Globus pallidus (tissue), 1 donor: Measurements from ENCODE around the gene ANKRD36B.
"Not testable (repeated sequence)": the region's sequence is repeated elsewhere in the genome, so short reads cannot be mapped to it uniquely, and the experiment has no call there.

ENCODE experiments used
- DNase-seq: peaks from one replicate; pipeline ENCODE4 v3.0.0-alpha.2; 2015; ENCODE audit warnings: low spot score

The ANKRD36B gene

GRCh38 chr2:97589598-97590510, at the start of gene ANKRD36B:
Gene ANKRD36B (minus strand): TSS chr2:97589877. CDS start chr2:97589685, 192 bp downstream.
- peak; percentile 20 for DNase-seq

GRCh38 chr2:97626049-97626430, 36.4 kb upstream of the ANKRD36B start:
- DNase-seq, result not testable (repeated sequence)

- not testable (repeated sequence) for DNase-seq
These were observed 35.8 kb upstream of the ANKRD36B start for GRCh38 chr2:97625354-97626048.

DNA sequence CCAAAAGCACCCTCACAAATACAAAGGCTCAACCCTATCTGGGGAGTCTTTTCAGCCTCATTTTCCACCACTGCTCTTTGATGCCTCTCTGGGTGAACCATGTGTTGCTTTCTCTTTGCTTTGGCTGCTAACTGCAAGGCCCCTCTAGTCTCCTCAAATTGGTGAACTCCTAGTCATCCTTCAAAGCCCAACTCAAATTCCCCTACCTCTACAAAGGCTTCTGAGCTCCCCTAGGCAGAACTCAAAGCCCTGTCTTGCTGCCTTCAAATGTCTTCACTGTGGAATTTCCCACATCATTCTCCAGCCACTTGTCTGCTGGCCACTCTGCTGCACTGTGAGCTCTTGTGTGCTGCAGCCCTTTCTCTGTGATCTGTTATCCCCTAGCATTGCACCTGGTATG, 33.3 kb upstream of the ANKRD36B start:
- DNase-seq, result not testable (repeated sequence)

DNA sequence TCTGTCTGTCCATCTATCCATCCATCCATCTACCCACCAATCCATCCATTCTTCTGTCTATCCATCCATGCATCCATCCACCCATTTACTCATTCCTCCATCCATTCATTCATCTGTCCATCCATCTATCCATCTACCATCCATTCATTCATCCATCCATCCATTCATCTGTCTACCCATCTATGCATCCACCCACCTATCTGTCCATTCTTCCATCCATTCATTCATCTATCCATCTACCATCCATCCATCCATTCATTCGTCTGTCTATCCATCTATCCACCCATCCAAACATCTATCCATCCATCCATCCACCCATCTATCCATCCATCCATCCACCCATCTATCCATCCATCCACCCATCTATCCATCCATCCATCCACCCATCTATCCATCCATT, 30.8 kb upstream of the ANKRD36B start:
- DNase-seq, result not testable (repeated sequence)

DNA sequence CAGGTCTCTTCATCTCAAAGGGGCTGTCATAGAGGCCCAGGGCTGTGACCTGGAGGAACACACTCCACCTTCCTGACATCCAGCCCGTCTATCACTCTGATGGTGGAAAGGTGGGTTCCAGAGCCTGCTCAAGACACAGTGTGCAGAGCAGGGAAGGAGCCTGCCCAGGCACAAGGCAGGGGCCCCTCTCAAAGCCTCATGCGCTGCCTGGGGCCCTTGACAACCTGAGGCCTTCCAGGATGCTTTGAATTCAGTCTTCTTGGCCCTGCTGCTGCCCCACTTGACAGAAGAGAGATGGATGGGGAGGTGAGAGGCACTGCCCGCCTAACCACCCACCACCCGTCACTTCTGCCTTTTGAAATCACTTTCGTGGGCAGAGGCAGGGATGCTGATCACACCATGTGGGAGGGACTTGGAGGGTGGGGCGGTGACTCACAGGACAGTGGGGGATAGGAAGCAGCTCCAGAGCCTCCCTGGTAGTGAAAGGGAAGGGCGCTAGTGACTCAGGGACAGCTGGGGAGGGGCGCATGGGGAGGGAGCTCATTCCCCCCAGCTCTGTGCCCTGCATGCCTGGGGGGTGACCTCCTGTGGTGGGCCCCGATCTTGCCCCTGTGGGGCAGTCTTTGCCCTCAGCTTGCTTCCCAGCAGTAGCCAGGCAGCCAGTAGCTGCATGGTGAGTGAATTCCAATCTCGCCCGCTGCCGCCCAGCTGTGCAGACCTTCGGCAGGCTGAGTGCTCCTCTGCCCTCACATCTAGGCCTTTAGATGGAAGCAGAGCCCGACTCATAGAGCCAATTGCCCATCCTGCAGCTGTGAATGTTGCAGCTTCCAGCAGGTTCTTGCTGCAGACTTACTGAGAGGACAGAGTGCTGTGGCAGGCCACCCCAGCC, 29.5 kb upstream of the ANKRD36B start:
- DNase-seq, result peak; percentile 26

DNA sequence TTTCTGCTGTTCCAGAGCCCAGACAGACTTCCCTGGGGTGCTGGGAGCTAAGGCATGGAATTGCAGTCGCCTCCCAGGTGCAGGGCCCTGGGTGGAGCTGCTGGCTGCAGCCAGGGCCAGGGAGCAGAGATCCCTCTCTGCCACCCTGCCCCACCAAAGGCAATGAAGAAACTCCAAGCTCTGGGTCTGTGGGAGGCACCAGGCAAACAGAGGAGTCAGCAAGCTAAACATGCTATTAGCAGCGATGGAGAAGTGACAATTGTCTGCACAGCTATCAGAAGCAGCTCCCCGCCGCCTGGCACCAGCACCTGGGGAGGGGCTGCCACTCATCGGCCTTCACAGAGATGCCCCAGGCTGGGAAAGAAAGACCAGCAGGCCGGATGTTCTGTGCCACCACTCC, 28.2 kb upstream of the ANKRD36B start:
- DNase-seq, result no peak

DNA sequence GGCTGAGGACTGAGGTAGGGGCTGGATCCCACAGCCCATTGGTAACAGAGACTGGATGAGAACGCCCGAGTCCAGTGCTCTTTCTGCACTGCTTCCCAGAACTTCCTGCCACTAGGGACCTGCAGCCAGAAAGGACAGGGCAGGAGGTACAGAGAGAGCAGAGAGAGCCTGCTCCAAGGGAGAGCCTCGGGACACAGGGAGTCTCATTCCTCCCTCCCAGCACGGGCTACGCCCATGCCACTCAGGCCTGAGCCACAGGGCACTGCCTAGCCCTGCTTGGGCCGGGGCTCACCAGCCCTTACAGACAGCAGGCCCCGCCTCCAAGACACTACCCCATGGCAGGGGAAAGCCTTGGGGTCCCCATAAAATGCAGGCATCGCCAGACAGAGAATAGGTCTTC, 26.1 kb upstream of the ANKRD36B start:
- not testable (repeated sequence) for DNase-seq

GRCh38 chr2:97611895-97612294, 22.2 kb upstream of the ANKRD36B start:
- not testable (repeated sequence) for DNase-seq

DNA sequence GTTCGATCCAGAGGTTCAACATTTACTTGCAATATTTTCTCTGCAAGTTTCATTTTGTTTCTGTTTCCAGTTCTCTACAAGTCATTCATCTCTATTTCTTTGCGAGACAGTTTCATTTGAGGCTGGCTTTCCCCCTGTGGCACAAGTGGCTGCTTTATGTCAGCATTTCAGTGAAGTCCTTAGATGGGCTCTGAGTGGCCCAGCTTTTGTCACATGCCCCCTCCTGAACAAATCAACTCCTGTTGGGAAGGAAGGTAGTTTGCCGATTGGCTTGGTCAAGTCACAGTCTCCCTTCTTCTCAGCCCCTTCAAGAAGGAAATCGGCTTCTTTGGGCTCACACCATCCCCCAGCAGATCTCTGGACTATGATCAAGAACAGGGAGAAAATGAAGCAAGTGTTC, 19.1 kb upstream of the ANKRD36B start:
- DNase-seq, result not testable (repeated sequence)

GRCh38 chr2:97605524-97606339, 16.1 kb upstream of the ANKRD36B start:
- peak; percentile 38 for DNase-seq

DNA sequence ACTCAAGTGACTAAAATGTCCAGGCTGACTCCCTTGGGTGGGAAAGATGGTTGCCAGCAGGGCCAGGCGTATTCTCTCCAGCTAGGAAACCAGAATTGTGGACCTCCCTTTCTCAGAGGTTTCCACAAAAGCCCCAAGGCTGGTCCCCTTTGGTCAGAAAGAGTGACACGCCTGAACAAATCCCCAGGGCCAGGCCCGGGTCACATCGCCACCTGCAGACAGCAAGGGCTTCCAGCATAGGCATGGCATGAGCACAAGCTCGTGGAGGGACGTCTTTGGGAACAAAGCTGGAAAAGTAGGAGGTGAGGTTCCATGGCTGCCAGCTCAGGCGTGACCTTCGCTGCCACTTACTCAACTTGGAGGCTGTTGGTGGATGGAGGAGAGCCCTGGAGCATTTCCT, 15.4 kb upstream of the ANKRD36B start:
- DNase-seq, result not testable (repeated sequence)

DNA sequence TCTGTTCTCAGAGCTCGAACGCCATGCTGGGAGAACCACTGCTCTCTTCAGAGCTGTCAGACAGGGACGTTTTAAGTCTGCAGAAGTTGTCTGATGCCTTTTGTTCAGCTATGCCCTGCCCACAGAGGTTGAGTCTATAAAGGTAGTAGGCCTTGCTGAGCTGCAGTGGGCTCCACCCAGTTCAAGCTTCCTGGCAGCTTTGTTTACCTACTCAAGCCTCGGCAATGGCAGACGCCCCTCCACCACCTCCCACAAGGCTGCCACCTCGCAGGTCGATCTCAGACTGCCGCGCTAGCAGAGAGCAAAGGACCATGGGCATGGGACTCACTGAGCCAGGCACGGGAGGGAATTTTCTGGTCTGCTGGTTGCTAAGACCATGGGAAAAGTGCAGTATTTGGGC, 11.9 kb upstream of the ANKRD36B start:
- not testable (repeated sequence) for DNase-seq

GRCh38 chr2:97596180-97596579, 6.5 kb upstream of the ANKRD36B start:
- DNase-seq, result not testable (repeated sequence)

GRCh38 chr2:97593520-97593919, 3.8 kb upstream of the ANKRD36B start:
- not testable (repeated sequence) for DNase-seq

GRCh38 chr2:97590515-97591394, 1.1 kb upstream of the ANKRD36B start:
- peak; percentile 90 for DNase-seq

DNA sequence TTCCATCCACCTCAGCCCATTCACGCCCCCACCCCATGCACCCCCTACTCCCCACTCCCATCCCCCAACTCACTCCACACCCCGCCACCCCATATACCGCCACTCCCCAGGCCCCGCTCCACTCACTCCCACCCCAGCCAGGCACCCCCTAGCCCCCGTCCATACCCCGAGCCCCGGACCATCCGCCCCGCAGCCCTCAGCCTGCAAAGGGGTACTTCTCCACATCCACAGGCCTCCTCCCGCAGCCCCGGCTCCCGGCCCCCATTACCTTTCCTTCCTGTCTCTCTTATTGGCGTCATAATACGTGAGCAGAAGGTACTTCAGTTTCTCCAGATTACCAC, 450 bp downstream of the ANKRD36B start:
- DNase-seq, result not testable (repeated sequence)

DNA sequence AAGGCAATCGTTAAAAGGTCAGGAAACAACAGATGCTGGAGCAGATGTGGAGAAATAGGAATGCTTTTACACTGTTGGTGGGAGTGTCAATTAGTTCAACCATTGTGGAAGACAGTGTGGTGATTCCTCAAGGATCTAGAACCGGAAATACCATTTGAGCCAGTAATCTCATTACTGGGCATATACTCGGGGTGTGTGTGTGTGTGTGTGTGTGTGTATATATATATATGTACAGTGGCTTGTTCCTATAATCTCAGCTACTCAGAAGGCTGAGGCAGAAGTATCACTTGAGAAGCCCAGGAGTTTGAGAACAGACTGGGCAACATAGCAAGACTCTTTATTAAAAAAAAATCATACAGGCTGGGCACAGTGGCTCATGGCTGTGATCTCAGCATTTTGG, 24.0 kb downstream of the ANKRD36B start:
- not testable (repeated sequence) for DNase-seq

DNA sequence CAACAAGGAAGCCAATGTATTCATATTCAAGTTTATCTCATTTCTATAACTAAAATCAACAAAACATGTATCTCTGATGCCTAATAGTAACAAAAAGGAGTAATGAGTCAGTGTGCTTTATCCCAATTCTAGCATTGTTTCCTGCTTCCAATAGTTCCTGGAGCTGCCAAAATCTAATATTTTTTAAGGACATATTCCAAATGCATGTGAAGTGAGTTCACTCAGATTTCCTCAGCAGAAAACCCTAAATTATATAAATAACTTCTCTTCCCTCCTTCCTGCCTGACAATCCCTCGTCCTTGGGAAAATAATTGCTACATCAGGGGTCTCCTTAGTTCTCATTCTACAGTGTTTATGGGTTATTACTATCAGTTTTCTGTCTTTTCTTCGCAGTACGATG, 37.3 kb downstream of the ANKRD36B start:
- DNase-seq, result not testable (repeated sequence)

GRCh38 chr2:97550498-97550897, 39.2 kb downstream of the ANKRD36B start:
- not testable (repeated sequence) for DNase-seq
